ENCODE results near the gene RBM20. TPM values are rescaled to one million over a fixed set of nuclear protein-coding genes. Genes with fewer than 3 reads are reported as not detected.
A peak's percentile ranks its signal among the peaks of the same experiment; 100 is the strongest.

The RBM20 gene
- total RNA-seq, 2 experiments from 2014 or later = 0.38 to 0.72 TPM

DNA sequence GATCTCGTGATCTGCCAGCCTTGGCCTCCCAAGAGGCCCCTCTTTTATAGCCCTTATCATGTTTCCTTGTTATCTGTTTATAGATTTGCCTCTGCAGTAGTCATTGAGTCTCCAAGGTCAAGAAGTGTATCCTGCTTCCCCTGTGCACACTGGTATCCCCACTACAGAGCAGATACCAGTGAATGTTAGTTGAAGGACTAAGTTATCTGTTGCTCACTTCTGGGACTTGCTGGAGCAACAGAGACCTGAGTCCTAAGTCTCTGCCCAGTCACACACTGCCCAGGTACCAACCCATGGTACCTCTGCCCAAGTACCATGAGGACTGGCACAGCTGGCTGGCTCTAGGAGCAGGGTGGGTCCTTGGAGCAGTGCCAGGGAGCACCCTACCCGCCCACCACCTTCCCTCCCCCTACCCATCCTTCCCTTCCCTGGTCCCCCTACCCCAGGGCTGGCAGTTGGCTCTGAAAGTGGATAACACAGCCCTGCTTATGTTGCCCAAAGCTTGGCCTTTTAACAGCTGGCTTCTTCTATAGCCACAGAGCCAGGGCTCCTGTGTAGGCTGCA is 201.1 kb downstream of the RBM20 start:
- H3K9me3 Mint-ChIP-seq = no peaks in the 10 kb centered on the region
- TF ChIP-seq, protein P1, sequence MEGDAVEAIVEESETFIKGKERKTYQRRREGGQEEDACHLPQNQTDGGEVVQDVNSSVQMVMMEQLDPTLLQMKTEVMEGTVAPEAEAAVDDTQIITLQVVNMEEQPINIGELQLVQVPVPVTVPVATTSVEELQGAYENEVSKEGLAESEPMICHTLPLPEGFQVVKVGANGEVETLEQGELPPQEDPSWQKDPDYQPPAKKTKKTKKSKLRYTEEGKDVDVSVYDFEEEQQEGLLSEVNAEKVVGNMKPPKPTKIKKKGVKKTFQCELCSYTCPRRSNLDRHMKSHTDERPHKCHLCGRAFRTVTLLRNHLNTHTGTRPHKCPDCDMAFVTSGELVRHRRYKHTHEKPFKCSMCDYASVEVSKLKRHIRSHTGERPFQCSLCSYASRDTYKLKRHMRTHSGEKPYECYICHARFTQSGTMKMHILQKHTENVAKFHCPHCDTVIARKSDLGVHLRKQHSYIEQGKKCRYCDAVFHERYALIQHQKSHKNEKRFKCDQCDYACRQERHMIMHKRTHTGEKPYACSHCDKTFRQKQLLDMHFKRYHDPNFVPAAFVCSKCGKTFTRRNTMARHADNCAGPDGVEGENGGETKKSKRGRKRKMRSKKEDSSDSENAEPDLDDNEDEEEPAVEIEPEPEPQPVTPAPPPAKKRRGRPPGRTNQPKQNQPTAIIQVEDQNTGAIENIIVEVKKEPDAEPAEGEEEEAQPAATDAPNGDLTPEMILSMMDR (IDR thresholded peaks at IDR 0.05) = no peak
- no peak for DNase-seq
- H3K27ac Mint-ChIP-seq = peak overlapping the region; percentile 50
- ATAC-seq = no peak
- CTCF ChIA-PET = interaction anchor here (1.0 to 1.6 kb wide), 4 partner anchors 9 to 173 kb away, joined by 3 to 4 read pairs (median 4); no protein-coding TSS in a partner anchor
- POLR2A ChIA-PET = interaction anchor here (1.4 kb wide), 1 partner anchor 15 kb away, joined by 8 read pairs; no protein-coding TSS in a partner anchor
- H3K27me3 Mint-ChIP-seq = no peaks in the 10 kb centered on the region
- H3K36me3 Mint-ChIP-seq (ENCODE audit: low read depth) = no peaks in the 10 kb centered on the region
- H3K4me3 Mint-ChIP-seq = no peak overlapping the region
- peaks cover 67% of the 10 kb centered on the region for H3K4me1 Mint-ChIP-seq (ENCODE audit: low read depth)
- intact Hi-C loops (cut with micrococcal nuclease) = no loop called here

DNA sequence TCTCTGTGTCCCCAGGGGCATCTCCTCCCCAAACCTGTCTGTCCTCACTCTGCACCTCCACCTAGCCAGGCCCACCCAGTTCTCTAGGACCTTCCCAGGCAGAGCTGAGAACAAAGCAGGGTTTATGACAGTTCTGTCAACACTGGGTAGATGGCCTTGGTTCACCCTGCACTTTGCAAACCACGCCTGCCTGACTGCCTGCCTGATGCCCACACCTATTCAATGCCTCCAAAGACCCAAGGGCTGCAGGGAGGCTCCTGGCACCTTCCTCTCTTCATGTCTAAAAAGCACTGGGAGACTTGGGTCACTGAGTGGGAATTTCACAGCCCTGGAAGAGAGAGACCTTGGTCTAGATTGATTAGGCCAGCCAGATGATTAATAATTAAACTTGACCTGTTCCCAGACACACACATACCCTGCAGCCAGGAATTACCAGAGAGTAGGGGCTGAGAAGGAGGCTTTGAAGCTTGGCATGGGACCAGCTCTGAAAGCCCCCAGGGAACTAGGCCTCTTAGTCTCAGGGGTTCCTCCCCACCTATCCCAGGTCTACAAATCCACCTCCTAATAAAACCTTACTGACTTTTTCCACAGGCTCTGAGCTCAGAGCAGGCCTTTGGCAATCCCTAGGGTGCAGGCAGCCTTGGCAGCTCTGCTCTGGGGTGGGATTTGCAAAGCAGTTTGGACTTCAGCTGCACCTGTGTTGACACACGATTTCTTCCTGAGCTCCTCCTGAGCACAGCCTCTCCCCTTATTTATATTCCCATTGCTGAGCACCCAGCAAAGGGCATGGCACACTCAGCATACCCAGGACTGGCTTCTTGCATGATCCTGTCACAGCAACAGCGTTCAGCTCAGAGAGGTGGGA is 201.9 kb downstream of the RBM20 start:
- H3K9me3 Mint-ChIP-seq = no peaks in the 10 kb centered on the region
- H3K4me1 Mint-ChIP-seq (ENCODE audit: low read depth) = peaks cover 72% of the 10 kb centered on the region
- no peak for ATAC-seq
- intact Hi-C loops (cut with micrococcal nuclease) = no loop called here
- ChIA-PET POLR2A (interaction anchor here (1.3 to 1.7 kb wide), 3 partner anchors 12 to 43 kb away, joined by 5 to 8 read pairs (median 8); no protein-coding TSS in a partner anchor), CTCF (interaction anchor here (1.2 to 2.2 kb wide), 2 partner anchors 9 to 13 kb away, joined by 4 to 7 read pairs; no protein-coding TSS in a partner anchor)
- no peak overlapping the region for H3K4me3 Mint-ChIP-seq
- H3K27ac Mint-ChIP-seq = no peak overlapping the region
- TF ChIP-seq, protein P1 (IDR thresholded peaks at IDR 0.05) = no peak
- no peak for DNase-seq
- H3K36me3 Mint-ChIP-seq (ENCODE audit: low read depth) = no peaks in the 10 kb centered on the region
- H3K27me3 Mint-ChIP-seq = no peaks in the 10 kb centered on the region

DNA sequence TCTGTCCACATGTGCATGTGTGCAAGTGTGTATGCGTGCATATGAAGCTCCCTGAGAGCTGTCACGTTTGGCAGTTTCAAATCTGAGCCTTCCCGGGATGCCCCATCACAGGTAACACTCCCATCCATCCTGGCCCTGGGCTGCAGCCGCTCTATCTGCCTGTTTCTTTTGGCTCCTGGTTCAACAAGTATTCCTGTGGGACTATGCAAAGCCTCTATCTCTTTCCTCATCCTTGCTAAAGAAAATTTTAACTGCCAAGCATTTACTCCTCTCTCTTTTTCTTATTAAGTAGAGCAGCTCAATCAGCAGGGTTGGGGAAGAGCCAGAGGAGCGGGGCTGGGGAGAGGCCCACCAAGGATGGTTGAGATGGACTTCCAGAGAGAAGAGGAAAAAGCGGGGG is 203.2 kb downstream of the RBM20 start:
- Mint-ChIP-seq H3K36me3 (ENCODE audit: low read depth) (no peaks in the 10 kb centered on the region), H3K4me1 (ENCODE audit: low read depth) (peaks cover 69% of the 10 kb centered on the region), H3K9me3 (no peaks in the 10 kb centered on the region), H3K4me3 (no peak overlapping the region), H3K27me3 (no peaks in the 10 kb centered on the region), H3K27ac (no peak overlapping the region)
- intact Hi-C loops (cut with micrococcal nuclease) = no loop called here
- no peak for DNase-seq
- ChIA-PET POLR2A (interaction anchor here (0.8 to 1.7 kb wide), 2 partner anchors 10 to 61 kb away, joined by 3 to 8 read pairs; no protein-coding TSS in a partner anchor), CTCF (interaction anchor here (2.2 kb wide), 1 partner anchor 11 kb away, joined by 7 read pairs; no protein-coding TSS in a partner anchor)
- TF ChIP-seq, protein P1 (IDR thresholded peaks at IDR 0.05) = no peak
- ATAC-seq = no peak

DNA sequence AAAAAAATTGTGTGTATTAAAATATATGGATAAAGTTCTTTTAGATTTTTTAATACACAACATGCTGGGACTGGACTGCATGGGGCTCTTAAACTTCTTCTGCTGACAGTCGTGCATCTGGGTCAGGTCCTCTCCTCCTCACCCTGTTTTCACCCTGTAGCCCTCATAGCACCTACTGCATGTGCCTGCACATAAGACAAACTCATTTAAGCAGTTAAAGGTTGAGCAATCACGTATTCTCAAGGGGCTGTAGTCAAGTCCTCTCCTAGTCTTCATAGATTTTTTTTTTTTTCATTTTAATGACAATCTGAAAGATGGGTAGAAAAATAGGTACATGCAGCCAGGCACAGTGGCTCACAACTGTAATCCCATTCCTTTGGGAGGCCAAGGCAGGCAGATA is 204.0 kb downstream of the RBM20 start:
- POLR2A ChIA-PET = no interaction called here
- Mint-ChIP-seq H3K36me3 (ENCODE audit: low read depth) (no peaks in the 10 kb centered on the region), H3K9me3 (no peaks in the 10 kb centered on the region), H3K4me1 (ENCODE audit: low read depth) (peaks cover 69% of the 10 kb centered on the region), H3K27ac (no peak overlapping the region), H3K4me3 (no peak overlapping the region), H3K27me3 (no peaks in the 10 kb centered on the region)
- CTCF ChIA-PET = interaction anchor here (2.2 kb wide), 1 partner anchor 10 kb away, joined by 7 read pairs; no protein-coding TSS in a partner anchor
- ATAC-seq (no peak), DNase-seq (no peak)
- TF ChIP-seq, protein P1 (IDR thresholded peaks at IDR 0.05) = no peak
- intact Hi-C loops (cut with micrococcal nuclease) = no loop called here
